NOMO-1 (cell line): ENCODE data around the gene NACC2.
"Not testable (repeated sequence)": the region's sequence is repeated elsewhere in the genome, so short reads cannot be mapped to it uniquely, and the experiment has no call there.

Experiments
- DNase-seq, 2 experiments: peaks; one replicate each; lab custom pipeline; 2025; ENCODE audit not compliant: unreplicated experiment in 2 of 2; lab: John Stamatoyannopoulos, UW

Gene NACC2

DNA sequence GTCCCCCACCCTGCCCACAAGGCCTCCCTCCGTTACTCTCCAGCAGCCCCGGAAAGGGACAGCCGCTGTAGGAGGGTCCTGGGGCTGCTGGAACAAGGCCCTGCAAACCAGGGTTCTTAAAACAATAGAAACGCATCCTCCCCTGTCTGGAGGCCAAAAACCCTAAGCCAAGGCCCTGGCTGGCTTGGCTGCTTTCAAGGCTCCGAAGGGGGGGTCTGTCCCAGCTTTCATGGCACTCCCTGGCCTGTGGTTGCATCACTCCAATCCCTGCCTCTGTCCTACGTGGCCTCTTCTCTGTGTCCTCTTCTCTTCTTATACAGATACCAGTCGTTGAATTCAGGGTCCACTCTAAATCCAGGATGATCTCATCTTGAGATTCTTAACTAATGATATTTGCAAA is 126.5 kb downstream of the NACC2 start:
- DNase-seq, result no peak

DNA sequence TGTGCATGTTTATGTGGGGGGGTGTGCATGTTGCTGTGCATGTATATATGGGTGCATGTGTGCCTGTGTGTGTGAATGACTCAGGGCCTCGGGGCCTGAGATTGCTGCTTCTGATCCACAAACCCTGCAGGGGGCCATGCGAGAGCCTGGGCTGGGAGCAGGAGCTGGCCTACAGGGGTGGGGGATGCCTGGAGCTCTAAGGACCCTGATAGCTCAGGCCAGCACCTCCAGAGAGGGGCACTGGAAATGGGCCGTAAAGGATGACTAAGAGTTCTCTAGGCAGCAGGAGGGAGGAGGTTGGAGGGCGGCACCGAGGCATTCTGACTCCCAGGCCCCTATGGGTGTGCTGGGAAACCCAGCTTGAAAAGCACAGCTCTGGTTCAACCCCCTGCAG is 127.0 kb downstream of the NACC2 start:
- no peak for DNase-seq

DNA sequence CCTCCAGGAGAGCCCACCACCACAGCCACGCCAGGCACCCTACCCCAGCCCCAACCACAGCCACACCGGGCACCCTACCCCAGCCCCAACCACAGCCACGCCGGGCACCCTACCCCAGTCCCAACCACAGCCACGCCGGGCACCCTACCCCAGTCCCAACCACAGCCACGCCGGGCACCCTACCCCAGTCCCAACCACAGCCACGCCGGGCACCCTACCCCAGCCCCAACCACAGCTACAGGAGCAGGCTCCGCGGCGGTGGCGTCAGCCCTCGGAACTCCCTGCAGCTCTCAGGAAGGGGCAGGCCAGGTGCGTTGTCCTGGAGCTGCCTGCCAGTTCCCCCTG is 128.2 kb downstream of the NACC2 start:
- DNase-seq, result not testable (repeated sequence)

DNA sequence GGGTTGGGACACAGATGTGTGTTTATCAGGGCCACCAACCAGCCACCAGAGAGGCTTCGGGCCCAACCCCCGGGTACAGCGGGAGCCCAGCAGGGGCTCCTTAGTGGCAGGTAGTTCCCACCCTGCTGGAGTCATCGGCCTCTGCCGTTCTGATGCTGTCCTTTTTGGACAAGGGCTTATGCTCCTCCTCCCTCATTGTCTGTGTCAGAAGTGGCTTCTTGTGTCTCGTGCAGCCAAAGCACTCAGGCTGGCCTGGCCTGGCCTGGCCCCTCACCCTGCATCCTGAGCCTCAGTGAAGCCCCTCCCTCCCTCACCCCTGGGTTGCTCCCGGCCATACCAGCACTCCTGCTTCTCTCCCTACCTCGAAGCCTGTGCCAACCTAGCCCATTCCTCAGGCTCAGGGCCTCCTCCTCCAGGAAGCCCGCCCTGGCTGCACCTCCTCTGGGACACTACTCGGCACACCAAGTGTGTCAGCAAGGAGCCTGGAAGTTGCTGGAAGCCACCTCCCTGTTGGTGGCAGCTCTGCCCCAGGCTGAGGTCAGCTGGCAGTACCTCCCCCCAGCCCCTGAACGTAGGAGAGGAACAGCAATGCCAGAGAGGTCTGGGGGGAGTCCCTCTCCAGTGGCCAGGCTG is 129.8 kb downstream of the NACC2 start:
- DNase-seq, result no peak

DNA sequence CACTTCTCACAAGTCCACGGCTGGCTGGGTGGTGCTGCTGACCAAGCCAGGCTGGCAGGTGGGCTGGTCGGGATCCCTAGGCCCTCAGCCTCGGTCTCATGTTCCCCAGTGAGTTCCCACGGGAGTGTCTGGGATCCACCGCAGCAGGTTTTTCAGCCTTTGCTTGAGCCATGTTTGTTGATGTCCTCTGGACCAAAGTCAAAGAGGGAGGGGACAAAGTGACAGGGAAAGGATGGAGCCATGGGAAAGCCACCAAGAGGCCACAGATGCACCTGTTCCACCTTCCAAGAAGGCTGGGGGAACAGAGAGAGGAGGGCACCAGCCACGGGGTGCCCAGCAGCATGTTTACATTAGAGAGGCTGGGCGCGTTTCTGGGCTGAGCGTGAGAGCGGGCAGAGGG is 131.2 kb downstream of the NACC2 start:
- no peak for DNase-seq

DNA sequence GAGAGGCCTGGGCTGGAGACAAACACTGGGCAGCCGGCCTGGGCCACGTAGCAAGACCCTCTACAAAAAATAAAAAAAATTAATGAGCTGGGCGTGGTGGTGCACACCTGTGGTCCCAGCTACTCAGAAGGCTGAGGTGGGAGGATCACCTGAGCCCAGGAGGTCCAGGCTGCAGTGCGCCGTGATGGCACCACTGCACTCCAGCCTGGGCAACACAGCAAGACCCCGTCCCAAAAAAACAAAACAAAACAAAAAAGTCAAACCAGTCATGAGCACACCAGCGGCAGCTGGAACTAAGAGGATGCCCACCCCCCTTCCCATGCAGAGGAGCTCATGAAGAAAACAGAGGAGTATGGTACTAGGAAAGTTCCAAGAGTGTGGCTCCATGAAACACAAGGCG is 131.8 kb downstream of the NACC2 start:
- no peak for DNase-seq

DNA sequence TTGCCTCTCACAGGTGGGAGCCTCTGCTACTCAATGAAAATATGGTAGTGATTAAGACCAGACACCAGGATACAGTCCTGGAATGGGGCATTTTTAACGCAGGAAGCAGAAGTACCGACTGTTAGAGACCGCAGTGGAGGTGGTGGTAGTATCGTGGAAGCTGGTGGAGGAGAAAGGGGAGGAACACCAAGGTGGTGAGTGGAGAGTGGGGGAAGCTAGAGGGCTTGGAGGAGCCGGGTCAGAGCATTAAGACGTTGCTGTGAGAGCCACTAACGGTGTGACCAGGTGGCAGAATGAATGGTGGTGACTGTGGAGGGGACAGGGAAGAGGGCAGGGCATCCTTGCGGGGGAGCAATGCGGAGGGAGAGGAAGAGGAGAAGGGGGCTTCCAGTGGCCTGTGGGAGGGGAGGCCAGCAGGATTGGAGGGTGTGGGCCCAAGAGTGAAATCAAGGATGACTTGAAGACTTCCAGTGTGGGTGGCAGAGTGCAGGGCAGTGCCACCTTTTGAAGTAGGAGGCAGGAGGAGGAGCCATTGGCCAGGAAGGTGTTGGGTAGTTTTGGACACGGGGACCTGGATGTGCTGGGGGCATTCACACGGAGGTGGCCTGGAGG is 132.3 kb downstream of the NACC2 start:
- peak; percentile 44 to 79 for DNase-seq

DNA sequence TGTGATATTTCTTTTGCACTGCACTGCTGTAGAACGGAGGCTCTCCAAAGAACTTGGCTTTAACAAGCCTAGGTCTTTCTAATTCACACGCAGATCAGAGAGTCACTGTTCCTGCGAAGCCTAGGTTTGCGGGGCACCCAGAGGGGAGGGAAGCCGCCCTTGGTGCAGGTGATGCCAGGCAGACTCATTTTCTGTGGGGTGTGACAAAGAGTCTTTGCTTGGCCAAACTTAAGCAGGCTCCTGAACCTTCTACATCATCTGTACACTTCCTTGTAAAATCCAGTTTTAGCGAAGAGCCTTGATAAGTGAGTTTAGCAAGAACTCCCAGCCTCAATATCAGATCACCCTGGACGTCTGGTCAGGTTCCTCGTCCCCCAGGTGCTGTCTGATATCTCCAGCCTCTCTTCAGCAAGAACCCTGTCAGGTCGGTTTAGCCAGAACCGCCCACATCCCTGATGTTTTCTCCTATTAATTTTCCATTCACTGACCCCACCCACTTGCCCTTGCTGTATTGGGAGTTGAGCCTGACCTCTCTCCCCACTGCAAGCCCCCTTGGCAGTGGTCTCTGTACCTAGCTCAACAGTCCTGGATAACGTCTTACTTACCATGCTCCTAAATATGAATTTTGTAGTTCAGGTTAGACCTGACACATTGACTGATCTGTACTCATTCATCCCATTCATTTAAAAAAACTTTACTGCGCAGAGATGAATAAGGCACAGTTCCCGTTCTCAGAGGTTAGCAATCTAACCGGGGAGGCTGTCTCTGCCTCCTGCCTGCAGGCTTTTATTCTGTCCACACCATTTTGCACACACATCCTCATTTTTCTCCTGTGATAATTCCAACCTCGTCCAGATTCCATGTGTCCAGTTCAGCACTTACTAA is 133.0 kb downstream of the NACC2 start:
- DNase-seq, result peak; percentile 80 to 82

DNA sequence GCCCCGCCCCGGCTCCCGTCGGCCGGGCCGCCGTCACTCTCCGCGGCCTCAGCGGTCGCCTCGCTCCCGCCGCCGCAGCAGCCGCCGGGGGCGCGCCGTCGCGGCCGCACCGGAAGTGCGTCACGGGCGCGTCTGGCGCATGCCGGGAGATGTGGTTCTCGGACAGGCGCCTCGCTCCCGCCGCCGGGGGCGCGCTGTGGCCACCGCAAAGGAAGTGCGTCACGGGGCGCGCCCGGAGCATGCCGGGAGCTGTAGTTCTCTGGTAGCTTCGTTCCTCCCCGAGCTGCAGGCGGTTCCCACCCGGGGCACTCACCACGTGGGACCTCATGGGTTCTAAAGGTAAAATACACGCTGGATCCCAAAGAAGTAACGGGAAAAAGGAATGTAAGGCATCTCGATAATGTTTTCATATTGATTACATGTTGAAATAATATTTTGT is 133.8 kb downstream of the NACC2 start, which contains the start of gene UBAC1:
TSS of gene UBAC1 (minus strand) at position 97 of the 439 bp plus-strand sequence. CDS start 211 bp downstream, outside the sequence.
- peak; percentile 98 to 100 for DNase-seq

DNA sequence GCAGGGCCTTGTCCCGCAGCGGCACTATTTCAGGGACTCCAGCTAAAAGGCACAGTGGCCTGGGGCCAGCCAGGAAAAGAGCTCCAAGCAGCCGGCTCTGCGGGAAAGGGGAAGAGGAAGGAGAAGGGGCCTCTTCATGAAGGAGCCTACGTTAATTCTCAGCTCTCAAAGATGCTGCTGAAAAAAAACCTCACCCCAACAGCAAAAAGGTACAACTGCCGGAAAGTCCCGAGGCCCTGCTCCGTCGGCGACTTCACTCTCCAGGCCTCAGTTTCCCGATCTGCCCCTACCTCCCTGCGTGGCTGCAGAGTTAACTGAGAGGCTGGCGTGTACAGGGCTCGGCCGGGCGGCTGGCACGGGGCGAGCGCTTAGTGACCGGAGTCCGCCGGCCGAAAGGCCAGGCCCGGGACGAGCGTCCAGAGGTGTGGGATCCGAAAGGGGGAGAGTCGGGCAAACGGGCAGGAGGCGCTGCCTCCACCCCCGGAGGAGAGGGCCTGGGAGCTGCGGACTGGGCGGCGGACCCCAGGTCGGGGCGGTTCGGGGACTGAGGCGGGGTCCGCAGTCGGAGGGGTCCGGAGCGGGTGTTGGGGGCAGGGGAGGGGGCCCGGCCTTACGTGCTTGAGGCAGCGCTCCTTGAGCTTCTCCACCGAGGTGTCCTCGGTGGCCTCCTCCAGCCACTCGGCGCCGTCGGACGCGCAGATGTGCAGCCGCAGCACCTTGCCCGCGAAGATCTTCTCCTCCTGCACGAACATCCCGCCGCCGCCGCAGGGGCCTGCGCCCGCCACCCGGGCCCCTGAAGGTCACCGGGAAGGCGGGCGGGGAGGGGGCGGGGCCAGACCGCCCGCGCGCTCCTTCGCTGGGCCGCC is 134.4 kb downstream of the NACC2 start:
- DNase-seq, result peak; percentile 30 to 74

DNA sequence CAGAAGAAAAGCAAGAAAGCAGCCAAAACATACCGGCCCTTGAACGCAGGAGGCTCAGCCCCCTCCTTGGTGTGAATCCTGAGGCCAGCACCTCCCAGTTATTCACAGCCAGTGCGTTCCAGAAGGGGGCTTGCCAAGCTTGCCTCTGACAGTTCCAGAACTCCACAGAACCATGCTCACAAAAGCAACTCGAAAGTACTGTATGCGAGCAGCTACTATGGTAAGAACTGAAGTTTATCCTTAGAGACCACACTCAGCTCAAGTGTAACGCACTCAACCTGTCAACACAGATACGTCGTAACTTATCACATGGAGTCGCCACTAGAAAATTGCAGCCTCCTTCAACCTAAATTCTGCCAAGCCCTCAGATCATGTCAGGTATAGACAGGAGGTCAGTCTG is 135.3 kb downstream of the NACC2 start:
- no peak for DNase-seq

DNA sequence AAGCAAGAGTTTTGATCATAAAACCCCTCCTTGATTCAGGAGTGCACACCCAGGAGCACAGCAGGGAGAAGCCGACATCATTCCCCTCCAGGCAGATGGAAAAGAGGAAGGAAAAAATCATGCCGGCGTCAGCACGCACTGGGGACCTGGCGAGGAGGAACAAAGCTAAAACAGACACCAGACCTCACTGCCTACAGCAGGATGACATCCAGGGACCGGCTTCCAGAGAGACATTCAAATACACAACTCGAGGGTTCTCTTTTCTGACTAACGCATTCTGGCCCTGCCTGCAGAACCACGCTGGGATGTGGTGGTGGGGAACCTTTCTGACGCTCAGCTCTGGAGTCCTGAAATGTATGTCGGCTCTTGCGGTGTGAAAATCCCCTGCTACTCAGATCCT is 136.6 kb downstream of the NACC2 start:
- no peak for DNase-seq

DNA sequence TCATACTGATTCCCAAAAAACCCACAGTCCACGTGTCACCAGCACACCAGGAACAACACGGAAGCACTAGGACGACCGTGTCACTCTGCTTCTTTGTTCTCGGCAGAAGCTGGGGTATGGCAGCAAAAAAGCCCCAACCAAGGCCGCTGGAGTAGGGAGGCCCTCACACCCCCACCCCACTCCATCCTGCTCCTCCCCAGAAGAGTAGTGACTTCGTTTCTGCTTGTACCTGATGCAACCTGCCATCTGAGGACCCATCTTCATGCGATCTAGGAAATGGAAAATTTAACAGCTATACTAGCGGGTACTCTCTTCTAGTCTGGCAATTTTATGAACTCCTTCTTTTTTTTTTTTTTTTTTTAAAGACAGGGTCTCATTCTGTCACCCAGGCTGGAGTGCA is 137.7 kb downstream of the NACC2 start:
- no peak for DNase-seq

DNA sequence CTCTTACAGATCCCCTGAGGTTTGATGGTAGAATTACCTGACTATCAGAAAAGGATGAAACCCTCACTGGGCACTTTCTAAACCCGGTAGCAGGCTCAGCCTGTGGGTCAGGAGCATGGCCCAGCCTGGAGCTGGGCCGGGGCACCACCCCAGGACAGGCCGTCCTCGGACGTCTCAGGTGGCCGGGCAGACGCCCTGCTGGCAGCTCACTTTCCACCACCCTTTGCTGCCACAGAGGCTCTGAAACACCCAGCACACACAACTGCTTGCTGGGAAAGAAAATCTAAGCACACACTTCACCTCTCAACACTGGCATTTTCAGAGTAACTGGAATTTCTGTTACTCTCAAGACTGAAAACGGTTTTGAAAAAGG is 138.3 kb downstream of the NACC2 start:
- no peak for DNase-seq
